NCI-H748 treated with DMSO at 0.1 percent for 48 hours (cell line): ENCODE data around the gene NEIL3.
"Not testable (repeated sequence)": the region's sequence is repeated elsewhere in the genome, so short reads cannot be mapped to it uniquely, and the experiment has no call there.

ENCODE experiments used
- DNase-seq: peaks from one replicate; lab custom pipeline; 2025; lab: John Stamatoyannopoulos, UW

NEIL3 gene

GRCh38 chr4:177301126-177301639, 8.5 kb upstream of the NEIL3 start:
- DNase-seq = no peak

- no peak for DNase-seq
Measured at GRCh38 chr4:177302371-177303100, 7.1 kb upstream of the NEIL3 start.

- no peak for DNase-seq
Measured at GRCh38 chr4:177304094-177304493, 5.6 kb upstream of the NEIL3 start.

- not testable (repeated sequence) for DNase-seq
Measured at GRCh38 chr4:177304864-177305263, 4.8 kb upstream of the NEIL3 start.

- no peak for DNase-seq
Measured at GRCh38 chr4:177308125-177308524, 1.5 kb upstream of the NEIL3 start.

- DNase-seq = no peak
Measured at GRCh38 chr4:177308847-177309521, 690 bp upstream of the NEIL3 start.

- no peak for DNase-seq
Measured at GRCh38 chr4:177311589-177311988, 1.9 kb downstream of the NEIL3 start.

- no peak for DNase-seq
Measured at GRCh38 chr4:177313263-177313662, 3.6 kb downstream of the NEIL3 start.

- no peak for DNase-seq
Measured at GRCh38 chr4:177315767-177316464, 6.2 kb downstream of the NEIL3 start.

- no peak for DNase-seq
Measured at GRCh38 chr4:177320721-177321120, 11.0 kb downstream of the NEIL3 start.

GRCh38 chr4:177321647-177322046, 12.0 kb downstream of the NEIL3 start:
- no peak for DNase-seq

- DNase-seq = no peak
Measured at GRCh38 chr4:177322266-177322665, 12.6 kb downstream of the NEIL3 start.

GRCh38 chr4:177322881-177323280, 13.2 kb downstream of the NEIL3 start:
- no peak for DNase-seq

GRCh38 chr4:177323416-177323815, 13.7 kb downstream of the NEIL3 start:
- no peak for DNase-seq

- no peak for DNase-seq
Measured at GRCh38 chr4:177332119-177332518, 22.4 kb downstream of the NEIL3 start.

GRCh38 chr4:177339477-177340374, 30.1 kb downstream of the NEIL3 start:
- peak; percentile 10 for DNase-seq

GRCh38 chr4:177348348-177348747, 38.7 kb downstream of the NEIL3 start:
- no peak for DNase-seq

GRCh38 chr4:177349191-177349590, 39.5 kb downstream of the NEIL3 start:
- DNase-seq = no peak

- DNase-seq = no peak
Measured at GRCh38 chr4:177351622-177352244, 42.1 kb downstream of the NEIL3 start.

- no peak for DNase-seq
Measured at GRCh38 chr4:177356206-177356605, 46.5 kb downstream of the NEIL3 start.

GRCh38 chr4:177356921-177357320, 47.2 kb downstream of the NEIL3 start:
- DNase-seq = no peak
